HG02610 (cell line): Measurements from ENCODE around the gene OSBPL3.
A peak's percentile ranks its signal among the peaks of the same experiment; 100 is the strongest.

ENCODE experiments used
- ATAC-seq: cut with Tn5 transposase; IDR thresholded peaks from one replicate; pipeline ENCODE4 v1.9.1; 2021; ENCODE audit warnings: mild to moderate bottlenecking, moderate library complexity; ENCODE audit not compliant: unreplicated experiment

OSBPL3 gene

DNA sequence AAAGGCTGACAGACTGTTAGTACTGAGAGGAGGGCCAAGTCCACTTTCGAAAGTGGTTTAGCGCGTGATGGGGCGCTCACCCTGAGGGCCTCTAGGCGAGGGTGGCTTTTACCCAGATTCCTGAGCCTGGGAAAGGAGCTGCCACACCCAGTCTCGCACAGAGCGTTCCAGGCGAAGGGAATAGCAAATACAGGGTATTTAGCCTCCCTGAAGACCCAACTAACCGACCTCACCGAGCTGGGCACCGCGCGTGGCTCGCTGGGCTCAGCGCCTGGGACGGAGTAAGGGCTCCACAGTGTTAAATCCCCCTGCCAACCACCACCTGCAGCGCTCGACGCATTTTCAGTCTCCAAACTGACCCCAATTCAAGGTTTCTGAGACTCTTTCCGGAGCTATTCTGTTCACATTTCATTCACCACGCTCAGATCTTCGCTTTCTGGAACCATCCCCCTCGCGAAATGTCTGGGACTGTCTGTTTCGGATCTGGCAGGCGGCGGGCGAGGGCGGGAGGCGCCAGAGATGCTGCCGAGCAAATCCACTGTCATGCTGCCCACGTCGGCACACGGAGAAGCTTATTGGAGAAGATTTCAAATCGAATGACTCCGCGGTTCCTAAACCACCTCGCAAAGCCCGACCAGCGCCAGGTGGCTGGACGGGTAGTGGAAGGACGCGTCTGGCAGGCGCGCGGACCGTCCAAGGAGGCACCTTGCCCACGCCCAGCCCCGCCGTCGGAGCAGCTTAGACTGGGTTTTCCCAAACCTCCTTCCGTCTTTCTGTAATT is 1.4 kb upstream of the OSBPL3 start:
- no peak for ATAC-seq

DNA sequence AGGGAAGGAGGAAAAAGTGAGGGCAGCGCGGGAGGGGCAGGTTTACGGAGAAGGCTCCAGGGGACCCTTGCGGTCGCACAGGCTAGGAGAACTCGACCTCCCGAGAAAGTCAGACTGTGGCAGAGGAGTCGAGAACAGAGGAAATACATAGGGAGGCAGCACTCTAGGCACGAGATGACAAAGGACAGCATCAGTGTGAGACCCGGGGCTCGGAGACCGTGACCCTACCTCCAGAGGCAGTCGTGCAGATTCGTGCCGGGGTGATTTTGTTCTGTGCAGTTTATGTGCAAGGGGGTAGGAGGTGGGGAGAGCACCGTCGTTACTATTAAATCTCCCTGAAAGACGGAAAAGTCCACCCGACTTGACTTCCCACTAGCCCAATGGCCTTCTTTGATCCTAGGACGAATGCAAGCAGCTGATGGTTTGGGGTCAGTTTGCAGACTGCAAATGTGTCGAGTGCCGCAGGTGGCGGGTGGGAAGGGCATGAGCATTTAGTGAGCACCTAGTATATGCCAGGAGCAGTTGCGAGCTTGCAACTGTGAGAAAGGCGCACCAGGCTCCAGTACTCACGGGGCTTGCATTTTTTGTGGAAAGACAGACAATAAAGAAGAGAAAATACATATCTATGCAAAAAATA is 674 bp upstream of the OSBPL3 start:
- peak; percentile 3 for ATAC-seq

DNA sequence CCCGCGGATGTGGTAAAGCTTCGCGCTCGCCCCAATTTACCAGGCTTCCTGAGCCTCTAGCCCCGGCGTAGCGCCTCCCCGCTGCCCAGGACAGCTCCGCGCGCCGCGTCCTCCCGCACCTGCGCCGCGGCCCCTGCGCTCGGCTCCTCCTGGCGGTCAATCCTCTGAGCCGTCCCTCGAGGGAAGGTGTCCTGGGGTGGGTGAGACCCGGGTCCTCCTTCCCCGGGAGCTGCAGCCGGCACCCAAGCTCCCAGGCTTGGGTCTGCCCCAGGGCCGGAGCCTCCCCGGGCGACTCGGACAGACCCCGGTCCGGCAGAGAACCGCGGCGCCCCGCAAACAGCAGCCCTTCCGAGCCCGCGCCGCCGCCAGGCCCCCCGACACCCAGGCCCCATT is 512 bp downstream of the OSBPL3 start:
- peak; percentile 41 for ATAC-seq

DNA sequence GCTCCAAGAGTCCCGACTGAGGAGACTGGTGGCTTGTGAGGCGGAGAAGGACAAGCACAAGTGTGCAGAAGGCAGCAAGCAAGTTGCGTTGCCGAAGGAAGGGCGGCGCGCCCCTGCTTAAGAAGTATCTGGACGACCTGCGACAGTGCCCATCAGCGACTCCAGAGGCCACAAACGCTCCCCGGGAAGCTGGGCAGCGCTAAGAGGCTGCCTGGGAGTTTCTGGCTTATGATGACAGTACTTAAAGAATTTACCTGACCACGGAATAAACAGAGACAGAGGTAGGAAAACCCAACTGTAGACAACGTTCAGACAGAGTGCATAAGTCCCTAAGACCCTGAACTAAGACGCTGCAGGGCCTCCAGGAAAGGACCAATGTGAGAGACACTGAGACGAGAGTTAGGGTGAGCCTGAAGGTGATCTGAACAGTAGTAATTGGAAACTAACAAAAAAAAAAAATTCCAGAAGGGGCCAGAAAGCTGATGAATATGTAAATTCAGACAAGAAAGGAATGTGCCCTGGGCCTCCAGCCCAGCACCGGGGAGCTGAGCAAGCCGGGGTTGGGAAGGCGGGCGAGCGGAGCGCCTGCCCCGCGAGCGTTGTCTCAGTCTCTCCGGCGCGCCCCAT is 1.0 kb downstream of the OSBPL3 start:
- peak; percentile 0 for ATAC-seq

DNA sequence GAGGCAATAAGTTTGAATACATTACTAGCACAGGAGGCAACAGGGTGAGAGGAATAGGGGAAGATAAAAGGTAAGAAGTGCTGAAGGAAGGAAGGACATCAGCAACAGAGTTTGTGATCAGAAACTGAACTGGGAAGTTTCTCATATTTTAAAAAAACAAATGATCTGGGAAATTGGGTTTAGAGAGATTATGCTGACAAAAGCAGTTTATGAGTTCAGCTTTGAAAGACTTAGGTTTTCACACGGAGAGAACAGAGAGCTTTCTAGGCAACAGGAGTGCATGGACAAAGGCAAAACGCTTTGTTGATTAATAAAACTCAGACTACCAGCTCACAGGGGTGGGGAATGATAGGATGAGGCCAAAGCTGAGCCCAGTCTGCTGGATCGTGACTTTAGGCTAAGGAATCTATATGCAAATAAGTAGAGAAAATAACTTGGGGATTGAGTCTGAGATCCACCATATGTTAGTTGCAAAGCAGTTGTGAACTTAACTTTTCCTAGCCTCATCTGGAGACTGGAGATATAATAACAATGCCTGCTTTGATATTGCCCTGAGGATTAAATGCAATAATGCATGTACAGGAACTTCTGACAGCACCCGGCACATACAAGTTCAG is 4.2 kb downstream of the OSBPL3 start:
- no peak for ATAC-seq

DNA sequence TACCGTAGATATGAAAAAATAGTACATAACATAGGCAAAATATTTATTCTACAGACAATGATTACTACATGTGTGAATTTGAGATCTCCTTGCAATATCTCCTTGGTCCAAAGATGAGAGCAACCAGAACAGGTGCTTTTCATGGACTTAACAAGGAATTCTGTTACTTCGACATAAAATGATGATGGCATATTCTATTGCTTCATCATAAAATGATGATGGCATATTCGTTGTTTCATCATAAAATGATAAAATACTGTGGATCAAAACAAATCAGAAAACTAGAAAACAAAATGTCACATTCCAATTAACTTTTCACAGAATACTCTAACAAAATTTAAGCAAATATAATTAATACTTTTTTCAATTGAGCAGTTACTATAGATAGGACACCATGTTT is 4.8 kb downstream of the OSBPL3 start:
- no peak for ATAC-seq

DNA sequence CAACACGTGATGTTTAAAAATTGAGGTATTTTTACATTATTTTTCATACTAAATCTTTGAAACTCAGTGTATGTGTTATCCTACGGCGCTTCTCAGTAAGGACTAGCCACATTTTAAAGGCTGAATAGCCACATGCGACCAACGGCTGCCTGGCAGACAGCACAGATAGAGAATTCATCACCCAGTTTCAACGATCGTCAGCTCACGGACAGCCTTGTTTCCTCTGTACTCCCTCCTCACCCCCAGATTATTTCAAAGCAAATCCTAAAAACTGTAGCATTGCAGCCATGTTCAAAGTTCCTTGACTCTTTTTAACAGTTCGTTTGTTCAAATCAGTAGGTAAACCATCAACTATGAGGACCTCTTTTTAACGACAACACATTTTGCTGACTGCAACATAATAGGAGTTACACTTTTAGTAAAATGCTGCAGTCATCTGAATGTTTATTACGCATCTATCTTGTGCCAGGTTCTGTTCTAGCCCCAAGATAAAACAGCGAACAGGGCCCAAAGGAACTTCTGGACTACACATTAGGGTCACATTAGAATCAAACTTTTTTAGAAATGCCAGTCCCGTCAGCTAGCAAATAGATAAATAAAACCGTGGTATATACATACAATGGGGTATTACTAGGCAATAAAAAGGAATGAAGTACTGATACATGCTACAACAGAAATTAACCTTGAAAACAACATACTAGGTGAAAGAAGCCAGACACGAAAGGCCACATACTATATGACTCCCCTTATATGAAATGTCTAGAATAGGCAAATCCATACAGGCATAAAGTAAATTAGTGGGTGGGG is 5.7 kb downstream of the OSBPL3 start:
- no peak for ATAC-seq

DNA sequence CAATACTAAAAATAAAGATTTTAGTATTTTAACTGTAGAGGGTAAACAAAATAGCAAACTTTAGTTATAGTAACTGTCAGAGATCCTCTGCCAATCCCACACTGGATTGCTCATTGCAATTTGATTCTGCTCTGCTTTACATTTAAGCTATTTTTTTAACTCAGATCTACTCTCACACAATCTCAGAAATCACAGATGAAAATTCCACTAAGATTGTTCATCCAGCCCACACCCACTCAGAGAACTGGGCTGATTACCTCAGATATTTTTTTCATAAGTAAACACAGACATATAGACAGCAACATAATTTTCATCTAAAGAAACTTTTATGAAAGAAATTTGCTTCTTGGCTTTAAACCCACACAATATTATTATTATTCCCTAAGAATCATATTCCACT is 7.0 kb downstream of the OSBPL3 start:
- no peak for ATAC-seq

DNA sequence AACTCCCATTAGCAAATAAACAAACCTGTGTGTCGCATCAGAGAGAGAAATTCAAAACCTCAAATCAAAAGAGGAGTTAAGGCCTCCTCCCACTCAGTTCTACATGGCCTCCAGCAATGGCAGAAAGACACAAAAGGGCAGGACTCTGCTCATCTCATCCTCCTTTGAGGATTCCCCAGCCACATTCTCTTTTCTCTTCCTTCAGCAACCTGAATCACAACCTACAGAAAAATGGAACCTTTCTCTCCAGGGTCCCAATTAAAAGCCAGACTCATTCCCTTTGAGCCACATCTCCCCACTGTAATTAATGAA is 7.9 kb downstream of the OSBPL3 start:
- ATAC-seq: no peak

DNA sequence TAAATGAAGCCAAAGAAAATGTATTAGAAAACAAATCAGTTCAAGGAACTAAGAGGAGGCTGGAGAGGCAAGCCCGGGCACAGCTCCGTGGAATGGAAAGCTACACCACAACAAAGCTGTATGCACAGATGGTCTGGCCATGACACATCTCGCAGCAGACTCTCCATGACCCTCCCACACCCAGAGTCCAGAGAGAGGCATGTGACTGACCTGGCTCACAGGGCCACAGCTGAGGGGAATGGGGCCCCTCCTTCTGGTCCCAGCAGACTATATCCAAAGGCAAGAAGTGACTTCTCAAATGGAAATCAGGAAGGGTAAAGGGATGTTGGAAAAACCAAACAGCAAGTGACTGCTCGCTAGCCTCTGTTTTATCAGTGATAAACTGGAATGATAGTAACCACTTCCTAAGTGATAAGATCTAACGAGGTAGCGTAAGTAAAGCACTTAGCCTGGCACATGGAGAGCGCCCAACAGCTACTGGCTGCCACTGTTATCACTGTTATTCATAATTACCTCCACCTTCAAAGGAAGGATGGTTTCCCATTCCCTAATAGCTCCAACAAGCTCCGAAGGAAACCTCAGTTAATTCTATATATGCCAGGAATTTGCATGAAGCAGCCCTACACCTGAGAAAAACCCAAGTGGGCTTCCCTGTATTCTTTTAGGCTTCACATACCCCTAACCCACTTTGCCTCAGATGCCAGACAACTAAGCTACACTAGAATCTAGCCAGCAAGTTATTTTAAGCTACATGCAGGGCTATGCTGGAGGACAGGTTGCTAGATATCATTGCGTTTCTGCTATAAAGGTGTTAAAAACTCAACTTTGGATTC is 8.4 kb downstream of the OSBPL3 start:
- peak; percentile 42 for ATAC-seq

DNA sequence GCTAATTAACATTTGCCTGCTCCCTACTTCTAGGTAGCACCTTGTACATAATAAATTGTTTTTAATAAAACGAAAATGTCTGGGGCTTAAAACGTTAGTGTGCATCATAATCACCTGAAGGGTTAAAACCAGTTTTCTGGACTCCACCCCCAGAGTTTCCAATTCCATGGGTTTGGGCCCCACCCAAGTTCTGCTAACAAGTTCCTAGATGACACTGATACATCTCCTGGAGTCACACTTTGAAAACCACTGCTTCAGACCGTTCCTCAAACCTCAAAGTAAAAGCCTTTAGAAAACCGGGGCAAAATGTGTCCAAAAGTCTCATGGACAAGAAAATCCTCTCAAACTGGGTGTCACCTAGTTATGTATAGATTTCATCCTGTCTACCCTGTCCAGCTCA is 9.3 kb downstream of the OSBPL3 start:
- no peak for ATAC-seq

DNA sequence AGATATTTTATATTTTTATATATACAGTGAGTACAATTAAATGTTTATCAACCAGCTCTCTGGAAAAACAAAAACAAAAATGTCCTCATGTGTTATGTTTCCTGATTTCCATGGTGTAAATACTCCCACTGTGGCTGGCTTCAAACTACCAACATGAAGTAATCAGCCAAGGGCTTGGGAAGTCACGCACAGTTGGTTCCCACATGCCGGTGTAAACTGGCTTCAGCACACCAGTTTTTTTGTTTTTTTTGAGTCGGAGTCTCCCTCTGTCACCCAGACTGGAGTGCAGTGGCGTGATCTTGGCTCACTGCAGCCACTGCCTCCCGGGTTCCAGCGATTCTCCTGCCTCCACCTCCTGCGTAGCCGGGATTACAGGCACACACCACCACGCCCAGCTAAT is 11.8 kb downstream of the OSBPL3 start:
- no peak for ATAC-seq

DNA sequence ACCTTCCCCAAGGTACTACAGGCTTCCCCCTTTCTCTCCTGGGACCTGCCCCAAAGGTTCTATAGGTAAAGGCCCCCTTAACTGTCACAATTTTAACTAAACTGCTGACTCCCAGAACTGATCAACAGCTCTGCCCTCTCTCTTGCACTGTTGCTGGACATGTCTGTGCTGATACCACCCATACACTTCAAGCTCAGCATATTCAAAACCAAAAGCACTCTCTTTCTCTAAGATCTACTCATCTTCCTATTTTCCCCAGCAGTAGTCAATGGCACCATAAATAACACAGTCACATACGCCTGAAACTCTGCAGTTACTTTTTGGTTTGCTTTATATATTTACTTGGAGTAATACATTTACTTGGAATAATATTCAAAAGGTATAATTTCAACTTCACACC is 12.3 kb downstream of the OSBPL3 start:
- ATAC-seq: no peak

DNA sequence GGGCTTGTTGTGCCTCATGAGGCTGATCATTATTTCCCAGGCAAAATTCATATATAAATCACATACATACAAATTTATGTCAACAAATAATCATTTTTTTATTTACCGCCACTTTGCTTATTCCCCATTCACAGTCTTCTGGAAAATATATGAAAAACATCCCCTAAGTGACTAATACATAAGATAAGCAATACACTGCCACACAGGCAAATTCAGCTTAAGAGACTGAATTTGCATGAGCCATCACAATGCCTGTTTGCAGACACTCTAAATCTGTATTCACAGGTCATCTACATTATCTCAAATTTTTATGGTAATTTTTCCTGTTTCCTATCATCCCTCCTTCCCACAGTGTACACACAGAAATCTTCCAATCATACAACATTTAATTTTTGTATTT is 13.2 kb downstream of the OSBPL3 start:
- ATAC-seq: no peak

DNA sequence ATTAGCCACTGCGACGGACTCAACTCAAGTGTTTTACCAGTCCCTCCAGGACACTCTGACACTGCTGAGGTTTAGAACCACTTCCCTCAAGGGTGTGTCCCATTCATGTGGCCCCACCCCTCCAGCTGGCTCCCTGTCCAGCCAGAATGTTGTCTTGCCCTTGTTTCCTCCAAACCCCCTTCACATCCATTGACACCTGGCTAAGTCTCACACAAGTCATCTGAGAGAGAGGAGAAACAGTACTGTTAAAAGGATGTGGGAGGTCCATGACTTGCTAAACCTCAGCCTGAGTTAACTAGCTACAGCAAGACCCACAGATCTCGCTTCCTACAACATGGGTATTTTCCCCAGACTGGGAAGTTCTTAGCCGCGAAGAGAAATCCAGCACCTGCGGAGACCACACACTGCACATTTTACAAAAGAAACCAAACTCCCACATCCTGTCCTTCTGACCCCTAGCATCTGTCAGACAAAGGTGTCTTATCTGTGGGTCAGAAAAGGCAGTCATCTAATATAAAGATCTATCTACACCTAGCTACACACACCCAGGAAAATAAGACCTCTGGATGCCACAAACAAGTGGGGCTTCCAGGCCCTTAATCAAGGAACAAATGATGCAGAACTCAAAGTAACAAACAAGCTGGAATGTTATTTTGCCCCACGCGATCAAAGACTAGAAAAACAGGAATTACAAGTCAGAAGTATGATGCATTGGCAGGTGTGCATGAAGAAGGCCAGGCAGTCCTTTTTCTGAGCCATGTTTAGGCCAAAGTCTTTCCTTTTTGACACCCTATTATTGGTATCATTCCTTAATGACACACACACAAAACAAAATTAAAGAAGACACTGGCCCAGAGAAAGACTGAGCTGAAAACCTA is 13.9 kb downstream of the OSBPL3 start:
- ATAC-seq: peak; percentile 87

DNA sequence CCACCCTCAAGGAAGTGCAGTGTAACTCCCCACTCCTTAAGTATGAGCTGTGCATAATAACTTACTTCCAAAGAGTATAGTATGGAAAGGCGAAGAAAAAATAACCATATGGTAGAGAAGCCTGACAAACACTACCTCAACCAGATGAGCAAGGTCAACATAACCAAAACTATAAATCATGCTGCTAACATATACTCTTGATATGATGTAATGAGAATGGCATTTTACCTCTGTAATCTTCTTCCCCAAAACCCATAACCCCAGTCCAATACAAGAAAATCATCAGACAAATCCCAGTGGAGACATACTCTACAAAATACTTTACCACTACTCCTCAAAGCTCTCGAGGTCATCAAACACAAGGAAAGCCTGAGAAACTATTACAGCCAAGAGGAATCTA is 15.8 kb downstream of the OSBPL3 start:
- ATAC-seq: no peak

DNA sequence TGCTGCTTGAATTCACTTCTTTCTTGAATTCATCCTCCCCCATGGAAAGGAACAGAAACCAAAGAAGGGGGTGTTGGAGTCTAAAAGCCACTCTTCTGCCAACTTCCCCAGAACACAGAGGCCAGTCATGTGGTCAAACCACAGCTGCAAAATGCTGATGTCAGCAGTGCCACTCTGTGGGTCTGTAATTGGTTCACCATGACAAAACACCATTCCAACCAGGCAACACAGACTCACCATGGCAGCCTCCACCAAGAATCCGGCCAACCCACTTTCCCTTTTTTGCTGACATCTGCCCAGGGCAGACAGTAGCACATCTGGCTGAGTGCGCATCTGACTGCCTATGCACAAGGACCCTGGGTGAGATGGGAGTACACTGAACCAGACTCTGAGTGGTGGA is 16.8 kb downstream of the OSBPL3 start:
- ATAC-seq: peak; percentile 25

DNA sequence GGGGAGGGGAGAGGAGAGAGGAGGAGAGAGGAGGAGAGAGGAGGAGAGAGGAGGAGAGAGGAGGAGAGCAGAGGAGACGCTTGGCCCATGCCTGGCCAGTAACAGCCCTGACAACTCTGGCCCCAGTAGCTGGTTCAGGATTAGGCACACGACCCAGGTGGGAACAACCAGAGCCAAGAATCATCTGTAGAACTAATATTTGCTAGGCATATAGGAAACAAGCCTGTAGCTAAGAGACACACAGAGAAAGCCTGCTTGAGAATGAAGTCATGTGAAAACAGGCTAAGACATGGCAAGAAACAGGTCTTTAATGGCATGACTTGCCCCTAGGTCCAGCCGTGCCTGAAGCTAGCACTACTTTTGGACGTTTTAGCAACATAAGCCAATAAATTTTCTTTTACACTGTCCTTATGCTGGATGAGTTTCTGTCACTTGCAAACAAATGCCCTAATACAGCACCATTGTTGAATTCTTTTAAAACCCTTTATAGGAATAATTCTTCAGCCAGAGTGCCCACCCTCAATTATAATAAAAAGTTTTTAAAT is 17.5 kb downstream of the OSBPL3 start:
- no peak for ATAC-seq
